GM23338 (cell line): ENCODE data around the gene PLS1. TPM values are rescaled to one million over a fixed set of nuclear protein-coding genes. Genes with fewer than 3 reads are reported as not detected.

Source experiments
- ATAC-seq: fragments of 200-7000 bp; cut with Tn5 transposase; 3 replicates; pipeline ENCODE4 v1.9.1; 2020
- DNase-seq: peaks from one replicate; pipeline ENCODE4 v3.0.0-alpha.2; 2015; ENCODE audit warnings: low spot score
- H2AFZ ChIP-seq: fragments of 200-600 bp; sonication (generic); 2 replicates; pipeline ENCODE4 v1.8.0; 2016; ENCODE audit warnings: antibody characterized with exemption, mild to moderate bottlenecking, moderate library complexity
- H3F3A ChIP-seq: fragments of 200-600 bp; sonication (generic); replicated peaks from 2 replicates; pipeline ENCODE4 v1.8.0; 2017; ENCODE audit warnings: antibody characterized with exemption, mixed run types, low read depth
- H3K27ac ChIP-seq: fragments of 200-600 bp; sonication (generic); 2 replicates; pipeline ENCODE4 v1.6.1; 2016; ENCODE audit warnings: low read depth
- H3K27me3 ChIP-seq: fragments of 200-600 bp; sonication (generic); 2 replicates; pipeline ENCODE4 v1.8.0; 2016; ENCODE audit warnings: mild to moderate bottlenecking, mixed run types, moderate library complexity; ENCODE audit not compliant: insufficient read depth
- H3K36me3 ChIP-seq: fragments of 200-600 bp; sonication (generic); 2 replicates; pipeline ENCODE4 v1.8.0; 2016; ENCODE audit warnings: mild to moderate bottlenecking; ENCODE audit not compliant: insufficient read depth
- H3K4me1 ChIP-seq: fragments of 200-600 bp; sonication (generic); 2 replicates; pipeline ENCODE4 v1.8.0; 2016; ENCODE audit warnings: mild to moderate bottlenecking, moderate library complexity; ENCODE audit not compliant: insufficient read depth
- H3K4me2 ChIP-seq: fragments of 200-600 bp; sonication (generic); 2 replicates; pipeline ENCODE4 v1.7.1; 2017; ENCODE audit warnings: mixed run types
- H3K4me3 ChIP-seq: fragments of 200-600 bp; sonication (generic); 2 replicates; pipeline ENCODE4 v1.6.1; 2016; ENCODE audit warnings: mixed run types
- H3K79me2 ChIP-seq: fragments of 200-600 bp; sonication (generic); replicated peaks from 2 replicates; pipeline ENCODE4 v1.8.0; 2017; ENCODE audit warnings: mild to moderate bottlenecking; ENCODE audit not compliant: insufficient read depth
- H3K9me2 ChIP-seq: fragments of 200-600 bp; sonication (generic); 2 replicates; pipeline ENCODE4 v1.8.0; 2017; ENCODE audit not compliant: insufficient read depth
- H4K20me1 ChIP-seq: fragments of 200-600 bp; sonication (generic); replicated peaks from 2 replicates; pipeline ENCODE4 v1.8.0; 2017; ENCODE audit warnings: mild to moderate bottlenecking; ENCODE audit not compliant: insufficient read depth
- H3K27ac Mint-ChIP-seq: 2 replicates; pipeline ENCODE4 v1.8.0; 2020; ENCODE audit warnings: inconsistent platforms, mild to moderate bottlenecking, moderate library complexity, mixed read lengths
- H3K27me3 Mint-ChIP-seq: 3 replicates; pipeline ENCODE4 v1.8.0; 2022; ENCODE audit warnings: low read depth, mild to moderate bottlenecking, moderate library complexity, mixed read lengths, inconsistent platforms; ENCODE audit not compliant: insufficient read depth, poor library complexity
- H3K36me3 Mint-ChIP-seq: 3 replicates; pipeline ENCODE4 v1.8.0; 2021; ENCODE audit warnings: low read depth, mild to moderate bottlenecking, inconsistent platforms, moderate library complexity, mixed read lengths
- H3K4me1 Mint-ChIP-seq: 3 replicates; pipeline ENCODE4 v1.8.0; 2020; ENCODE audit warnings: mild to moderate bottlenecking, inconsistent platforms, mixed read lengths
- H3K4me3 Mint-ChIP-seq: 3 replicates; pipeline ENCODE4 v1.8.0; 2021; ENCODE audit warnings: moderate library complexity, mild to moderate bottlenecking, inconsistent platforms, mixed read lengths
- H3K9me3 Mint-ChIP-seq: 3 replicates; pipeline ENCODE4 v1.8.0; 2020; ENCODE audit warnings: moderate library complexity, mild to moderate bottlenecking, inconsistent platforms, mixed read lengths
- CREB1 ChIP-seq: fragments of 250-450 bp; sonication (Bioruptor Pico); IDR thresholded peaks from 2 replicates; pipeline ENCODE4 v1.5.0; 2020; ENCODE audit warnings: low read depth, mild to moderate bottlenecking, moderate library complexity
- EZH2 ChIP-seq: fragments of 200-600 bp; sonication (generic); IDR thresholded peaks from one replicate; pipeline ENCODE4 v1.8.0; 2017; ENCODE audit warnings: antibody characterized with exemption, mild to moderate bottlenecking, low read depth; ENCODE audit not compliant: unreplicated experiment
- EZH2phosphoT487 ChIP-seq: fragments of 200-600 bp; sonication (generic); IDR thresholded peaks from one replicate; pipeline ENCODE4 v1.8.1; 2018; ENCODE audit warnings: antibody characterized with exemption; ENCODE audit not compliant: unreplicated experiment
- NANOG ChIP-seq: IDR thresholded peaks from 2 replicates; pipeline ENCODE4 v1.6.1; 2016; ENCODE audit warnings: antibody characterized with exemption, borderline replicate concordance
- POLR2AphosphoS5 ChIP-seq: IDR thresholded peaks from 2 replicates; pipeline ENCODE4 v1.6.1; 2016; ENCODE audit warnings: antibody characterized with exemption, low read depth
- STAT1 ChIP-seq: IDR thresholded peaks from one replicate; pipeline ENCODE4 v1.6.1; 2016; ENCODE audit warnings: antibody characterized with exemption; ENCODE audit not compliant: unreplicated experiment
- ZNF114 ChIP-seq: fragments of 250-450 bp; sonication (Bioruptor Pico); IDR thresholded peaks from 2 replicates; pipeline ENCODE4 v1.5.0; 2020; ENCODE audit warnings: mild to moderate bottlenecking, moderate library complexity
- ZNF331 ChIP-seq: fragments of 250-450 bp; sonication (Bioruptor Pico); IDR thresholded peaks from 2 replicates; pipeline ENCODE4 v1.5.0; 2020; ENCODE audit warnings: low read depth, mild to moderate bottlenecking, moderate library complexity
- polyA plus RNA-seq: library from polyadenylated mRNA; unstranded; fragments of >200 nt; fragmentation: Nextera tagmentation; extraction: Ambion mirVana; gene quantifications from 2 replicates; pipeline ENCODE4 v1.2.1, GENCODE V29; 2016
- total RNA-seq: library from RNA; depleted of rRNA; stranded (reverse); fragments of >200 nt; shearing (Covaris generic); gene quantifications from 2 replicates; pipeline ENCODE4 v1.2.3, GENCODE V29; 2014
- TF ChIP-seq, protein P1 (sequence below): IDR thresholded peaks from 2 replicates; pipeline ENCODE4 v1.6.1; 2016; ENCODE audit warnings: antibody characterized with exemption
- TF ChIP-seq, protein P2 (sequence below): fragments of 250-450 bp; sonication (Bioruptor Pico); IDR thresholded peaks from 2 replicates; pipeline ENCODE4 v1.5.0; 2020; ENCODE audit warnings: mild to moderate bottlenecking, moderate library complexity
- TF ChIP-seq, protein P3 (sequence below), 2 experiments: fragments of 200-600 bp in 1 of 2; sonication (generic) in 1 of 2; conservative IDR thresholded peaks; 2 replicates each; pipeline versions ENCODE4 v1.5.1 to v1.6.1; 2016 to 2017; ENCODE audit warnings: antibody characterized with exemption in 2 of 2, low read depth in 2 of 2, mild to moderate bottlenecking in 2 of 2, moderate library complexity in 1 of 2

Gene PLS1
- total and polyA plus RNA-seq, 2 experiments from 2014 or later = 18.4 to 42.2 TPM

DNA sequence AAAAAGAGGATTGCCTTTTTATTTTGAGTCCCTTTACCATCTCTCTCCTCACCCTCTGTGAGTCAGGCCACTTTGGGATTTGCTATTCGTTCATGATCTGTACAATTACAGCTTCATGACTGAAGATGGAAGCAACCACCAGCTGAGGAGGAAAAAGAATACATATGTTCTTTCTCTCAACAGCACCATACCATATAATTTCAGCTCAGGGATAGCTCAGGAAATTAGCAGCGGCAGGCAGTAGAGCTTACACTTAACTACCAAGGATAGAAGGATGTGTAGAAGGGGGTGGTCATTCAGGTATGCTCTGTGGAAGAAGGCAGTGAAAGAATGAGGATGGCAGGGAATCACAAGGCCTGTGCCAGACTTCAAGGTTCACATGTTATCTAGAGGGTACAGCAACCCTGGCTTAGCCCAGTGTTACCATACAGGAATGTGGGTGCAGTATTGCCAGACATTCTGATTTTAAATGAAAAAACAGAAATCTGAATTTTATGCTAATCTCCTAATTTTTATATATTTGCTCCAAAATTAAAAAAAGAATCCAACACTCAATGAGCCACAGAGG is 17.9 kb downstream of the PLS1 start:
- no peaks in the 10 kb centered on the region for H3K27me3 Mint-ChIP-seq
- H3K36me3 Mint-ChIP-seq = no peaks in the 10 kb centered on the region
- H3K4me2 ChIP-seq = no peak overlapping the region

More for the DNA sequence above, 17.9 kb downstream of the PLS1 start:
- Histone ChIP-seq H3F3A (no peaks in the 10 kb centered on the region), H3K79me2 (no peaks in the 10 kb centered on the region), H3K27me3 (no peaks in the 10 kb centered on the region), H2AFZ (no peak overlapping the region), H3K4me1 (no peaks in the 10 kb centered on the region; the same call in 1 of the 2 replicates), H3K9me2 (no peaks in the 10 kb centered on the region), H3K4me3 (no peak overlapping the region), H4K20me1 (no peaks in the 10 kb centered on the region; the same call in 1 of the 2 replicates), H3K36me3 (no peaks in the 10 kb centered on the region), H3K27ac (no peak overlapping the region)
- Mint-ChIP-seq H3K4me3 (no peak overlapping the region), H3K9me3 (no peaks in the 10 kb centered on the region), H3K4me1 (peaks cover 10% of the 10 kb centered on the region), H3K27ac (no peak overlapping the region)
- DNase-seq = no peak
- TF ChIP-seq ZNF331 = no peak
- no peak for TF ChIP-seq ZNF114
- TF ChIP-seq EZH2 = no peak
- TF ChIP-seq STAT1 = no peak
- TF ChIP-seq, protein P1, sequence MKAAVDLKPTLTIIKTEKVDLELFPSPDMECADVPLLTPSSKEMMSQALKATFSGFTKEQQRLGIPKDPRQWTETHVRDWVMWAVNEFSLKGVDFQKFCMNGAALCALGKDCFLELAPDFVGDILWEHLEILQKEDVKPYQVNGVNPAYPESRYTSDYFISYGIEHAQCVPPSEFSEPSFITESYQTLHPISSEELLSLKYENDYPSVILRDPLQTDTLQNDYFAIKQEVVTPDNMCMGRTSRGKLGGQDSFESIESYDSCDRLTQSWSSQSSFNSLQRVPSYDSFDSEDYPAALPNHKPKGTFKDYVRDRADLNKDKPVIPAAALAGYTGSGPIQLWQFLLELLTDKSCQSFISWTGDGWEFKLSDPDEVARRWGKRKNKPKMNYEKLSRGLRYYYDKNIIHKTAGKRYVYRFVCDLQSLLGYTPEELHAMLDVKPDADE = no peak
- TF ChIP-seq EZH2phosphoT487 = no peak
- TF ChIP-seq, protein P2, sequence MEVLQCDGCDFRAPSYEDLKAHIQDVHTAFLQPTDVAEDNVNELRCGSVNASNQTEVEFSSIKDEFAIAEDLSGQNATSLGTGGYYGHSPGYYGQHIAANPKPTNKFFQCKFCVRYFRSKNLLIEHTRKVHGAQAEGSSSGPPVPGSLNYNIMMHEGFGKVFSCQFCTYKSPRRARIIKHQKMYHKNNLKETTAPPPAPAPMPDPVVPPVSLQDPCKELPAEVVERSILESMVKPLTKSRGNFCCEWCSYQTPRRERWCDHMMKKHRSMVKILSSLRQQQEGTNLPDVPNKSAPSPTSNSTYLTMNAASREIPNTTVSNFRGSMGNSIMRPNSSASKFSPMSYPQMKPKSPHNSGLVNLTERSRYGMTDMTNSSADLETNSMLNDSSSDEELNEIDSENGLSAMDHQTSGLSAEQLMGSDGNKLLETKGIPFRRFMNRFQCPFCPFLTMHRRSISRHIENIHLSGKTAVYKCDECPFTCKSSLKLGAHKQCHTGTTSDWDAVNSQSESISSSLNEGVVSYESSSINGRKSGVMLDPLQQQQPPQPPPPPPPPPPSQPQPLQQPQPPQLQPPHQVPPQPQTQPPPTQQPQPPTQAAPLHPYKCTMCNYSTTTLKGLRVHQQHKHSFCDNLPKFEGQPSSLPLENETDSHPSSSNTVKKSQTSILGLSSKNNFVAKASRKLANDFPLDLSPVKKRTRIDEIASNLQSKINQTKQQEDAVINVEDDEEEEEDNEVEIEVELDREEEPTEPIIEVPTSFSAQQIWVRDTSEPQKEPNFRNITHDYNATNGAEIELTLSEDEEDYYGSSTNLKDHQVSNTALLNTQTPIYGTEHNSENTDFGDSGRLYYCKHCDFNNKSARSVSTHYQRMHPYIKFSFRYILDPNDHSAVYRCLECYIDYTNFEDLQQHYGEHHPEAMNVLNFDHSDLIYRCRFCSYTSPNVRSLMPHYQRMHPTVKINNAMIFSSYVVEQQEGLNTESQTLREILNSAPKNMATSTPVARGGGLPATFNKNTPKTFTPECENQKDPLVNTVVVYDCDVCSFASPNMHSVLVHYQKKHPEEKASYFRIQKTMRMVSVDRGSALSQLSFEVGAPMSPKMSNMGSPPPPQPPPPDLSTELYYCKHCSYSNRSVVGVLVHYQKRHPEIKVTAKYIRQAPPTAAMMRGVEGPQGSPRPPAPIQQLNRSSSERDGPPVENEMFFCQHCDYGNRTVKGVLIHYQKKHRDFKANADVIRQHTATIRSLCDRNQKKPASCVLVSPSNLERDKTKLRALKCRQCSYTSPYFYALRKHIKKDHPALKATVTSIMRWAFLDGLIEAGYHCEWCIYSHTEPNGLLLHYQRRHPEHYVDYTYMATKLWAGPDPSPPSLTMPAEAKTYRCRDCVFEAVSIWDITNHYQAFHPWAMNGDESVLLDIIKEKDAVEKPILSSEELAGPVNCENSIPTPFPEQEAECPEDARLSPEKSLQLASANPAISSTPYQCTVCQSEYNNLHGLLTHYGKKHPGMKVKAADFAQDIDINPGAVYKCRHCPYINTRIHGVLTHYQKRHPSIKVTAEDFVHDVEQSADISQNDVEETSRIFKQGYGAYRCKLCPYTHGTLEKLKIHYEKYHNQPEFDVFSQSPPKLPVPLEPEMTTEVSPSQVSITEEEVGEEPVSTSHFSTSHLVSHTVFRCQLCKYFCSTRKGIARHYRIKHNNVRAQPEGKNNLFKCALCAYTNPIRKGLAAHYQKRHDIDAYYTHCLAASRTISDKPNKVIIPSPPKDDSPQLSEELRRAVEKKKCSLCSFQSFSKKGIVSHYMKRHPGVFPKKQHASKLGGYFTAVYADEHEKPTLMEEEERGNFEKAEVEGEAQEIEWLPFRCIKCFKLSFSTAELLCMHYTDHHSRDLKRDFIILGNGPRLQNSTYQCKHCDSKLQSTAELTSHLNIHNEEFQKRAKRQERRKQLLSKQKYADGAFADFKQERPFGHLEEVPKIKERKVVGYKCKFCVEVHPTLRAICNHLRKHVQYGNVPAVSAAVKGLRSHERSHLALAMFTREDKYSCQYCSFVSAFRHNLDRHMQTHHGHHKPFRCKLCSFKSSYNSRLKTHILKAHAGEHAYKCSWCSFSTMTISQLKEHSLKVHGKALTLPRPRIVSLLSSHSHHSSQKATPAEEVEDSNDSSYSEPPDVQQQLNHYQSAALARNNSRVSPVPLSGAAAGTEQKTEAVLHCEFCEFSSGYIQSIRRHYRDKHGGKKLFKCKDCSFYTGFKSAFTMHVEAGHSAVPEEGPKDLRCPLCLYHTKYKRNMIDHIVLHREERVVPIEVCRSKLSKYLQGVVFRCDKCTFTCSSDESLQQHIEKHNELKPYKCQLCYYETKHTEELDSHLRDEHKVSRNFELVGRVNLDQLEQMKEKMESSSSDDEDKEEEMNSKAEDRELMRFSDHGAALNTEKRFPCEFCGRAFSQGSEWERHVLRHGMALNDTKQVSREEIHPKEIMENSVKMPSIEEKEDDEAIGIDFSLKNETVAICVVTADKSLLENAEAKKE = no peak
- no peak for TF ChIP-seq CREB1 (CRISPR knock-in tag)
- no peak for TF ChIP-seq POLR2AphosphoS5
- TF ChIP-seq NANOG = no peak
- TF ChIP-seq, protein P3, sequence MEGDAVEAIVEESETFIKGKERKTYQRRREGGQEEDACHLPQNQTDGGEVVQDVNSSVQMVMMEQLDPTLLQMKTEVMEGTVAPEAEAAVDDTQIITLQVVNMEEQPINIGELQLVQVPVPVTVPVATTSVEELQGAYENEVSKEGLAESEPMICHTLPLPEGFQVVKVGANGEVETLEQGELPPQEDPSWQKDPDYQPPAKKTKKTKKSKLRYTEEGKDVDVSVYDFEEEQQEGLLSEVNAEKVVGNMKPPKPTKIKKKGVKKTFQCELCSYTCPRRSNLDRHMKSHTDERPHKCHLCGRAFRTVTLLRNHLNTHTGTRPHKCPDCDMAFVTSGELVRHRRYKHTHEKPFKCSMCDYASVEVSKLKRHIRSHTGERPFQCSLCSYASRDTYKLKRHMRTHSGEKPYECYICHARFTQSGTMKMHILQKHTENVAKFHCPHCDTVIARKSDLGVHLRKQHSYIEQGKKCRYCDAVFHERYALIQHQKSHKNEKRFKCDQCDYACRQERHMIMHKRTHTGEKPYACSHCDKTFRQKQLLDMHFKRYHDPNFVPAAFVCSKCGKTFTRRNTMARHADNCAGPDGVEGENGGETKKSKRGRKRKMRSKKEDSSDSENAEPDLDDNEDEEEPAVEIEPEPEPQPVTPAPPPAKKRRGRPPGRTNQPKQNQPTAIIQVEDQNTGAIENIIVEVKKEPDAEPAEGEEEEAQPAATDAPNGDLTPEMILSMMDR (conservative IDR thresholded peaks at IDR 0.05; ENCODE audit: low read depth in 2 of 2) = no peak
- ATAC-seq = no peak
